Coronary artery (tissue), 2 donors: ENCODE results near the gene ANXA11.
"Not testable (repeated sequence)": the region's sequence is repeated elsewhere in the genome, so short reads cannot be mapped to it uniquely, and the experiment has no call there.

Experiments used
- DNase-seq: peaks from one replicate; pipeline ENCODE4 v3.0.0-alpha.2; 2017; ENCODE audit warnings: low spot score
- H3K27ac ChIP-seq, 2 donors: fragments of 200-600 bp; sonication (generic); one replicate each; pipeline ENCODE4 v1.5.1; 2016 to 2019
- H3K4me3 ChIP-seq: fragments of 200-600 bp; sonication (generic); 2 replicates; pipeline ENCODE4 v1.5.1; 2016; ENCODE audit warnings: mild to moderate bottlenecking, moderate library complexity
- TF ChIP-seq, protein P1 (sequence below): fragments of 200-600 bp; sonication (generic); IDR thresholded peaks from one replicate; pipeline ENCODE4 v1.5.1; 2019; ENCODE audit warnings: antibody characterized with exemption

ANXA11 gene

DNA sequence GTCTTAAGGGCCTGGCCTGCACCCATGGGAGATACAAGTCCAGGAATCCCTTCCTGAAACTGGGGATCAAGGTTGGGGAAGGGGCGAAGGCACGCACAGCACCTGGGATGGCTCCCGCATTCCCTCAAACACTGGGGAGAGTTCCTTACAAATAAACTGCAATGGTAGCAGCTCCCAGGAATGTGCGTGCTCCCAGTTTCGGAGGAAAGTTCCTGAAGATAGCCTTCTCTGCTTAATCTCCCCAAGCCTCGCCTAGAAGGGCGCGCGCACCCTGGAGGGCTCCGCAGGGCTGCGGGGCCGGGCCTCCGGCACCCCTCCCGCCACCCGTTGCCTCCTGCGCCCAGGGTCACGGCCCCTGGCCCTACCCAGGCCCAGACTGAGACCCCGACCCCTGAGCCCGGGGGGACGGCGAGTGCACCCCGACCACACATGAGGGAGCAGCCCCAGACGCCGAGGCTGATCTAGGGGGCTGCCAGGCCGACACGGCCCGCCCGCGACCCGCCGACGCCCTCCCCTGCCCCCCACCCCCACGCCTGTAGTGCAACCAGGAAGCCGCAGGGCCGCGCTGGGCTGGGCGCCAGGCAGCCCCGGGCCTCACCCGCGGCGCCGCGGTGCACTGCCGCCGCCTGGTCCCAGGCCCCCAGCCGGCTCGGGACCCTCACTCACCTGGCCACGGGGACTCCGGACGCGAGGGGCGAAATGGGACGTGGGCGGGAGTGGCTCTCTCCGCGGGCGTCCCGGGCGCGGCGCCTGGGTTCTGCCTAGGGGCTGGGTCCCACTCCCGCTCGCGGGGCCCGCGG lies 460 bp downstream of the ANXA11 start:
- peak overlapping the region; percentile 100 for H3K4me3 ChIP-seq
- TF ChIP-seq, protein P1, sequence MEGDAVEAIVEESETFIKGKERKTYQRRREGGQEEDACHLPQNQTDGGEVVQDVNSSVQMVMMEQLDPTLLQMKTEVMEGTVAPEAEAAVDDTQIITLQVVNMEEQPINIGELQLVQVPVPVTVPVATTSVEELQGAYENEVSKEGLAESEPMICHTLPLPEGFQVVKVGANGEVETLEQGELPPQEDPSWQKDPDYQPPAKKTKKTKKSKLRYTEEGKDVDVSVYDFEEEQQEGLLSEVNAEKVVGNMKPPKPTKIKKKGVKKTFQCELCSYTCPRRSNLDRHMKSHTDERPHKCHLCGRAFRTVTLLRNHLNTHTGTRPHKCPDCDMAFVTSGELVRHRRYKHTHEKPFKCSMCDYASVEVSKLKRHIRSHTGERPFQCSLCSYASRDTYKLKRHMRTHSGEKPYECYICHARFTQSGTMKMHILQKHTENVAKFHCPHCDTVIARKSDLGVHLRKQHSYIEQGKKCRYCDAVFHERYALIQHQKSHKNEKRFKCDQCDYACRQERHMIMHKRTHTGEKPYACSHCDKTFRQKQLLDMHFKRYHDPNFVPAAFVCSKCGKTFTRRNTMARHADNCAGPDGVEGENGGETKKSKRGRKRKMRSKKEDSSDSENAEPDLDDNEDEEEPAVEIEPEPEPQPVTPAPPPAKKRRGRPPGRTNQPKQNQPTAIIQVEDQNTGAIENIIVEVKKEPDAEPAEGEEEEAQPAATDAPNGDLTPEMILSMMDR = no peak
- no peak for DNase-seq
- peak overlapping the region; percentile 99 to 100 for H3K27ac ChIP-seq

DNA sequence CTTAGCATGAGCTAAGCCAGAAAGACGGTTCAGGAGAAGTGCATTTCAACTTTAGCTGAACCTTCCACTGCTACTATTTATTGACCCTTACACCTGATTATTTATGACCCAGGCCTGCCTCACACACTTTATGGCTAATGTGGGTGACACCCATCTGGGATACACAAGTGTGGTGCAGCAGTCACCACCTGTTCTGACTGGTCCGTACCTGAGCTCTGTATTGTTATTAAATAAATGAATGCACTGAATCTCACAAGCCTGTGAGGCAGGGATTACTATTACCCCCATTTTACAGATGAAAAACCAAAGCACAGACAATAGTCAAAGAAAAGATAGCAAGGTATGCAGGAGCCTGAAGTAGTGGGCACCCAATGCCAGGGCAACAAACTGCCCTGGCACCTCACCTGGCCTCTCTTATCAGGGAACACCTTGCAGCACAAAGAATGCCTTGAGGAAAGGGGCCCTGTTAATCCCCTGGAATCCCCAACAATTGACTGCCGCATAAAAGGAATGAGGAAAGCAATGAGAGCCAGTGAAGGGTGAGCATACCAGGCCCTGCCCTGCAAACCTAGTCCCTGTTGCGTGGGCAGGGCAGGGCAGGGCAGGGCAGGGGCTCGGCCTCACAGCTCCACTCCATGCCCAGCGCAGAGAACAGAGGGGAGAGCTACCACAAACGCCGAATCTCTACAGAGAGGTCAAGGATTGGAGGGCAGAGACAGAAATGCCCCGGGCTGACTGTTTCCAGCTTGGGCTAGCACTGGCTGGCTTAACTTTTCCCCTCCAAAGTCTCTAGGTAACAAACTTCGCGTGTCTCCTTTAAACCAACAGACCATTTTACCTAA lies 1.3 kb downstream of the ANXA11 start:
- no peak for DNase-seq
- peak overlapping the region; percentile 99 to 100 for H3K27ac ChIP-seq
- peak overlapping the region; percentile 100 for H3K4me3 ChIP-seq
- TF ChIP-seq, protein P1 = no peak

DNA sequence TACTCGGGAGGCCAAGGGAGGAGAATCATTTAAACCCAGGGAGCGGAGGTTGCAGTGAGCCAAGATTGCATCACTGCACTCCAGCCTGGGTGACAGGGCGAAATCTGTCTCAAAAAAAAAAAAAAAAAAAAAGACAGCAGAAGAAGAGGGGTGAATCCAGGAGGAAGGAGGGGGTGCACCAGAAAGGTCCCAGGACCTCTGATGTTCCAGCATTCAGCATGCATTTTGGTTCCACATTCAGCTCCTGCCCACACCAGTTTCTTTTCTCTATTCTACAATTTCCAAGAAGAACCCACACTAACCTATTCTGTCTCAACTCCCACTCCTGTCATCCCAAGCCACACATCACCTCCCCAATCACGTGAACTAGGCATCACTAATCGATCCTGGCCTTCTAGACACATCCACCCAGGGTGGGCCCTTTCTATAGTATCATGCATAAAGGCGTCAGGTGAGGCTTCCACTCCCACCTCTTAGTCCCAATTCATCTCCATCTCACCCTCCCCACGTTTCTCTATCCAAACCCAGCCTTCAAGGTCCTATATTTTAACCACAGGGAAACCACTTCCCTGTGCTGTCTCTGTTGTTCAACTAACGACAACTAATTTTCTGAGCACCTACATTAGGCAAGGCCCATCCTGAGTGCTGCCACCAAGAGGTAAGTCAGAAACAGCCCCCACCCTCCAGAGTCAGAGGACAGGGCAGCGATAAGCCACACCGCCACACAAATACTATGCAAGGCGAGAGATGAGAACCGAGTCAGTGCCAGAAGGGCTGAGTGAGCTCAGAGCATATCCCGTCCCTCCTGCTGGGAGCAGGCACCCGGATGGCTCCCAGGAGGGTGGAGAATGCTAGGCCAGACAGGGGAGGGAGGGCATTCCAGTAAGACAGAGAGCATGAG lies 2.2 kb downstream of the ANXA11 start:
- peak; percentile 92 for DNase-seq
- Histone ChIP-seq H3K27ac (peak overlapping the region; percentile 99 to 100), H3K4me3 (peak overlapping the region; percentile 100)
- TF ChIP-seq, protein P1 = no peak

DNA sequence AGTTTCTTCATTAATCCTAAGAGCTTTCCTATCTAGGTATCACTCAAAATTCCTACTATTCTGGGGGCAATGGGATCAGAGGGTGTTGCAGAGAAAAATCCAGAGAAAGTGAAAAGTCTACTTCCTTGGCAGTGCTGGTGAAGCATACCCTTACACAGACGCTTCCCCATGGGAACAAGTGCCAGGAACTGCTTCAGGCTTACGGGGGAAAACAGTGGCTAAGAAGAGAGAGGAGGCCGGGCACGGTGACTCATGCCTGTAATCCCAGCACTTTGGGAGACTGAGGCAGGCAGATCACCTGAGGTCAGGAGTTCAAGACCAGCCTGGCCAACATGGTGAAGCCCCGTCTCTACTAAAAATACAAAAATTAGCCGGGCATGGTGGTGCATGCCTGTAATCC lies 2.8 kb downstream of the ANXA11 start:
- H3K27ac ChIP-seq = peak overlapping the region; percentile 99 to 100
- not testable (repeated sequence) for H3K4me3 ChIP-seq, DNase-seq

DNA sequence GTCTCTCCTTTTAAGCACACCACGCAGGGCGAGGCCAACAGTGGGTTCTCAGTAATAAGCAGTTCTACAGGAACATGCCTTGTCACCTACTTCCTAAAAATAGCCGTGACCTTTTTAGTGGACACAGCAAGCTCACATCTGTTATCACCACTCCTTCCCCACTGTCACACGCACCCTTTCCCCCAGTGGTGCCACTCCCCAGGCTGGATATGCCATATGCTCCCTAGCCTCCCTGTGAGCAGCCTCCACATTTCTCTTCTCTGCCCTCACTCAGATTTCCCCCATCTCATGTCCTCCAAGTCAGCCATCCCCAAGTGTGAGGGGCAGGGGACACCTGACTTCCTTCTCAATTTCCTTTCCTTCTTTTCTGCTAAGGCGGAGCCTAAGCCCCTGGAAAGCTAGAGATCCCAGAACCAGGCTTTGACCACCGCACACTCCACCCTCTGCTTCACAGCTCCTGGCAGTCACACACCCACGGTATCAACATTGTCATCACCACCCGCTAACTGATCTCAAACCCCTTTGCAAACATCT lies 3.7 kb downstream of the ANXA11 start:
- Histone ChIP-seq H3K4me3 (no peak overlapping the region), H3K27ac (peak overlapping the region; percentile 99 to 100)
- TF ChIP-seq, protein P1 = no peak
- DNase-seq = no peak

DNA sequence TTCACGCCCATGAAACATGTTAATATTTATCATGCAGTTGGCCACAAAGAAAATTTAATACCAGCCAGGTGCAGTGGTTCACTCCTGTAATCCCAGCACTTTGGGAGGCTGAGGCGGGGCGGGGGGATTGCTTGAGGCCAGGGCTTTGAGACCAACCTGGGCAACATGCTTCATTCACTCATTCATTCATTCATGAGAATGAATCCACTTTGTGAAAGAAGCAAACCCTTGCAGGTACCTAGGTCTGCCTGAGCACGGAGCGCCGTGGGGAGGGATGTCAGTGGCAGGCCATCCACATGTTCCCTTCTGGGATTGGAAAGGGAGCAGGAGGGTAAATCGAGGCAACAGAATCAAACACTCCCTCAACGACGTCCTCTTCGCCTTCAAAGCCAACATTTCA lies 4.7 kb downstream of the ANXA11 start:
- no peak overlapping the region for H3K4me3 ChIP-seq
- peak overlapping the region; percentile 99 to 100 for H3K27ac ChIP-seq
- no peak for DNase-seq
- TF ChIP-seq, protein P1 = no peak
